ENCODE data around the gene ELF2. TPM values are rescaled to one million over a fixed set of nuclear protein-coding genes. Genes with fewer than 3 reads are reported as not detected.

The ELF2 gene
- total and polyA plus RNA-seq, 2 donors (not counting 1 experiment from before 2014, with no cell fraction given): 25.1 to 97.5 TPM

DNA sequence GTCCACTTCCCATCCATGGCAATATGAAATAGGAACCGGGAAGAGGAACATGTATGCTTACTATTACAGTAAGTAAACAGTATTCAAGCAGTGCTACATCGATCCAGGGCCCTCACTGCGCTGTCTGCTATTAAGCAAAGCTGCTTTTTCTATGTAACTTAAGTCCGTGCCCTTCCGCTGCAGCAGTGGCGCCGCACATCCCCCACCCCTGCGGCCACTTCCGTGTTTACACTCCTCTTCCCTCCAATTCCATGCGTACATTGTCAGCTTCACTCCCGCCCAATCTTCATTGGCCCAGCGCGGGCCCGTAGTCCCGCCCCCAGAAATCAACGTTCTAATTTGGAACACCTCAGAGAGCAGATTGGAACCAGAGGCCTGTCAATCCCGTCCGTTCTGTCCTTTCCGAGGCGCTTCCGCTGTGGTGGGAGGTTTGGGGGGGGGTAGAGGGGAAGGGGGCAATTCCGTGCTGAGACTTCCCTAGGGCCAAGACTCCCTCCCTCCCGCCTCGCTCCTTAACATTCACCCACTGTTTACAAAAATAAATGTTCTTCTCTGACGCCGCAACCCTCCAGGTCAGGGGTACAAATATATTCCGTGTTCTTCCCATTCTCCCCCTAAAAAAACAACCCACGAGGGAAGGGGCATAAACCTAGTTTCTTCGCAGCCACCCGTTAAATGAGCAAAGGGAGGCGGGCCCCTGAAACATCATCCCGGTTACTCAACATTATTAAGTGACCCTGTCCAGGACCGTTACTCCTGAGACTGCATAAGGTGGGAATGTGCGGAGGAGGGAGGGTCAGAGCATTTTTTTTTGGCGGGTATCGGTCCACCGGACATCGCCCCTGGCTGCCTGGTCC, 94.0 kb downstream of the ELF2 start:
- peak overlapping the region; percentile 89 to 93 for H3K27ac ChIP-seq (ENCODE audit: low read length in 2 of 2)
- H3K4me3 Mint-ChIP-seq: peak overlapping the region; percentile 87
- no peaks in the 10 kb centered on the region for H3K36me3 ChIP-seq (replicated peaks in 1 of 2; ENCODE audit: control extremely low read depth in 1 of 2, control insufficient read depth in 1 of 2, extremely low read depth in 1 of 2, insufficient read depth in 2 of 2, low read length in 1 of 2)
- H3K4me3 ChIP-seq (ENCODE audit: control extremely low read depth in 1 of 5, extremely low read depth in 1 of 5, insufficient read depth in 1 of 5, low read depth in 2 of 5, low read length in 4 of 5): peak overlapping the region; percentile 79 to 98 (median 97)
- peaks cover 39% of the 10 kb centered on the region for H3K4me1 Mint-ChIP-seq
- peaks cover 24% of the 10 kb centered on the region for H4K20me1 ChIP-seq (ENCODE audit: control insufficient read depth, insufficient read depth, low read length, poor library complexity, severe bottlenecking)
- H3K9me3 Mint-ChIP-seq (ENCODE audit: insufficient read depth): no peaks in the 10 kb centered on the region
- intact Hi-C loops (cut with micrococcal nuclease): loop anchor here (1.0 to 5.0 kb wide), 6 partner anchors 16 to 1069 kb away; partner anchors contain the start of genes MAML3, NAA15, NOCT and SETD7
- no peaks in the 10 kb centered on the region for H3K27me3 ChIP-seq (replicated peaks in 1 of 4; ENCODE audit: control extremely low read depth in 1 of 4, control insufficient read depth in 3 of 4, insufficient read depth in 4 of 4, low read length in 3 of 4)
- peaks cover 49% of the 10 kb centered on the region for H3K79me2 ChIP-seq (ENCODE audit: control insufficient read depth, insufficient read depth, low read length)
- H3K4me2 ChIP-seq (replicated peaks; ENCODE audit: low read depth, low read length, poor library complexity, severe bottlenecking): peak overlapping the region; percentile 75
- under 1% methylated on average over 25 of the region's 38 CpGs for WGBS (ENCODE audit: insufficient coverage)
- CTCF ChIA-PET: interaction anchor here (0.7 to 4.9 kb wide), 7 partner anchors 52 to 448 kb away, joined by 3 to 31 read pairs (median 3); partner anchors contain the start of genes ELF2 and NAA15
- H3K27ac Mint-ChIP-seq: peak overlapping the region; percentile 84
- no peaks in the 10 kb centered on the region for H3K9me3 ChIP-seq (ENCODE audit: control extremely low read depth in 1 of 3, control insufficient read depth in 2 of 3, insufficient read depth in 1 of 3, low read length in 2 of 3)
- TF ChIP-seq CTCF (IDR thresholded peaks at IDR 0.05) (no peak), EZH2 (IDR thresholded peaks at IDR 0.05; ENCODE audit: borderline replicate concordance, insufficient read depth, low read depth, low read length, poor library complexity, severe bottlenecking) (no peak)
- H2AFZ ChIP-seq (ENCODE audit: insufficient read depth, low read depth, low read length, poor library complexity, severe bottlenecking): peak overlapping the region; percentile 87
- ATAC-seq (ENCODE audit: low read depth): peak; percentile 77
- H3K9ac ChIP-seq (ENCODE audit: low read length): peak overlapping the region; percentile 83
- H3K27me3 Mint-ChIP-seq: no peaks in the 10 kb centered on the region
- POLR2A ChIA-PET: interaction anchor here (0.6 to 2.5 kb wide), 10 partner anchors 10 to 478 kb away, joined by 3 to 31 read pairs (median 9); partner anchors contain the start of genes ELF2, NAA15, NDUFC1 and RAB33B
- peak; percentile 95 for DNase-seq
- peaks cover 14 to 27% of the 10 kb centered on the region in 2 donors for H3K4me1 ChIP-seq (ENCODE audit: control insufficient read depth in 2 of 2, insufficient read depth in 2 of 2, low read length in 2 of 2)

DNA sequence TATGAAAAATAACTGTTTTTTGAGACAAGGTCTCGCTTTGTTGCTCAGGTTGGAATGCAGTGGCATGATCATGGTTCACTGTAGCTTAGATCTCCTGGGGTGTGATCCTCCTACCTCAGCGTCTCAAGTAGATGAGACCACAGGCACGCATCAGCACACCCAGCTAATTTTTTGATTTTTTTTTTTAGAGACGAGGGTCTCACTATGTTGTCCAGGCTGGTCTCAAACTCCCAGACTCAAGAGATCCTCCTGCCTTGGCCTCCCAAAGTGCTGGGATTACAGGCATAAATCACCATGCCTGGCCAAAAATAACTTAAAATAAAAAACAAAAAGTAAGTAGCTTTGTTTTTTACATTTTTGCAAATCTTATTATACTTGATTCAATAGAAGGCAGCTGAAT, 98.1 kb downstream of the ELF2 start:
- Mint-ChIP-seq H3K4me3 (no peak overlapping the region), H3K4me1 (peaks cover 56% of the 10 kb centered on the region), H3K27me3 (no peaks in the 10 kb centered on the region), H3K27ac (no peak overlapping the region), H3K9me3 (ENCODE audit: insufficient read depth) (no peaks in the 10 kb centered on the region)
- H3K4me3 ChIP-seq (ENCODE audit: control extremely low read depth in 1 of 5, extremely low read depth in 1 of 5, insufficient read depth in 1 of 5, low read depth in 2 of 5, low read length in 4 of 5): no peak overlapping the region
- H3K79me2 ChIP-seq (ENCODE audit: control insufficient read depth, insufficient read depth, low read length): peaks cover 89% of the 10 kb centered on the region
- no peak overlapping the region for H2AFZ ChIP-seq (ENCODE audit: insufficient read depth, low read depth, low read length, poor library complexity, severe bottlenecking)
- H3K27ac ChIP-seq (ENCODE audit: low read length in 2 of 2): peak overlapping the region in 1 of 2 donors; percentile 39
- TF ChIP-seq EZH2 (IDR thresholded peaks at IDR 0.05; ENCODE audit: borderline replicate concordance, insufficient read depth, low read depth, low read length, poor library complexity, severe bottlenecking): no peak
- TF ChIP-seq CTCF (IDR thresholded peaks at IDR 0.05): no peak
- CTCF ChIA-PET: interaction anchor here (0.9 to 3.6 kb wide), 6 partner anchors 10 to 217 kb away, joined by 3 to 26 read pairs (median 6); partner anchors contain the start of gene NOCT
- no peak overlapping the region for H3K9ac ChIP-seq (ENCODE audit: low read length)
- intact Hi-C loops (cut with micrococcal nuclease): no loop called here
- H3K4me1 ChIP-seq (ENCODE audit: control insufficient read depth in 2 of 2, insufficient read depth in 2 of 2, low read length in 2 of 2): peaks cover 16 to 44% of the 10 kb centered on the region in 2 donors
- POLR2A ChIA-PET: no interaction called here
- DNase-seq: no peak
- ATAC-seq (ENCODE audit: low read depth): no peak
- no CpG with 5 or more reads among the region's 4 CpGs for WGBS (ENCODE audit: insufficient coverage)
- no peaks in the 10 kb centered on the region for H3K27me3 ChIP-seq (replicated peaks in 1 of 4; ENCODE audit: control extremely low read depth in 1 of 4, control insufficient read depth in 3 of 4, insufficient read depth in 4 of 4, low read length in 3 of 4)
- H3K4me2 ChIP-seq (replicated peaks; ENCODE audit: low read depth, low read length, poor library complexity, severe bottlenecking): no peak overlapping the region
- no peaks in the 10 kb centered on the region for H3K9me3 ChIP-seq (ENCODE audit: control extremely low read depth in 1 of 3, control insufficient read depth in 2 of 3, insufficient read depth in 1 of 3, low read length in 2 of 3)
- H3K36me3 ChIP-seq (replicated peaks in 1 of 2; ENCODE audit: control extremely low read depth in 1 of 2, control insufficient read depth in 1 of 2, extremely low read depth in 1 of 2, insufficient read depth in 2 of 2, low read length in 1 of 2): no peaks in the 10 kb centered on the region
- peaks cover 60% of the 10 kb centered on the region for H4K20me1 ChIP-seq (ENCODE audit: control insufficient read depth, insufficient read depth, low read length, poor library complexity, severe bottlenecking)
